ENCODE results near the gene CHST5. TPM values are rescaled to one million over a fixed set of nuclear protein-coding genes. Genes with fewer than 3 reads are reported as not detected.

Gene CHST5
- total RNA-seq, 1 donor from 2014 or later: not detected

GRCh38 chr16:75488322-75488721 is 47.6 kb downstream of the CHST5 start:
- no peak for TF ChIP-seq CTCF (IDR thresholded peaks at IDR 0.05)
- no peaks in the 10 kb centered on the region for H3K9me3 ChIP-seq
- no peak for DNase-seq (ENCODE audit: low spot score in 2 of 2)
- H3K4me1 ChIP-seq: no peaks in the 10 kb centered on the region
- no peak overlapping the region for H3K4me3 ChIP-seq
- no peaks in the 10 kb centered on the region for H3K27me3 ChIP-seq
- no peak overlapping the region for H3K27ac ChIP-seq
- H3K36me3 ChIP-seq: no peaks in the 10 kb centered on the region
- intact Hi-C loops (cut with DNase I): no loop called here

- Histone ChIP-seq H3K9me3 (no peaks in the 10 kb centered on the region), H3K27me3 (no peaks in the 10 kb centered on the region), H3K36me3 (no peaks in the 10 kb centered on the region), H3K4me3 (no peak overlapping the region), H3K4me1 (no peaks in the 10 kb centered on the region), H3K27ac (no peak overlapping the region)
- no peak for DNase-seq (ENCODE audit: low spot score in 2 of 2)
- intact Hi-C loops (cut with DNase I): no loop called here
- no peak for TF ChIP-seq CTCF (IDR thresholded peaks at IDR 0.05)
Measured at GRCh38 chr16:75486676-75487313, 49.1 kb downstream of the CHST5 start.

- intact Hi-C loops (cut with DNase I): no loop called here
- DNase-seq (ENCODE audit: low spot score in 2 of 2): no peak
- no peaks in the 10 kb centered on the region for H3K27me3 ChIP-seq
- TF ChIP-seq CTCF (IDR thresholded peaks at IDR 0.05): no peak
- no peak overlapping the region for H3K4me3 ChIP-seq
- no peaks in the 10 kb centered on the region for H3K4me1 ChIP-seq
- no peak overlapping the region for H3K27ac ChIP-seq
- H3K36me3 ChIP-seq: no peaks in the 10 kb centered on the region
- no peaks in the 10 kb centered on the region for H3K9me3 ChIP-seq
Measured at GRCh38 chr16:75486014-75486675, 49.8 kb downstream of the CHST5 start.

GRCh38 chr16:75485230-75486013 is 50.5 kb downstream of the CHST5 start:
- intact Hi-C loops (cut with DNase I): no loop called here
- no peak for DNase-seq (ENCODE audit: low spot score in 2 of 2)
- H3K27ac ChIP-seq: no peak overlapping the region
- no peaks in the 10 kb centered on the region for H3K36me3 ChIP-seq
- H3K9me3 ChIP-seq: no peaks in the 10 kb centered on the region
- no peaks in the 10 kb centered on the region for H3K27me3 ChIP-seq
- H3K4me1 ChIP-seq: no peaks in the 10 kb centered on the region
- no peak overlapping the region for H3K4me3 ChIP-seq
- TF ChIP-seq CTCF (IDR thresholded peaks at IDR 0.05): no peak

GRCh38 chr16:75483222-75483621 is 52.7 kb downstream of the CHST5 start:
- no peak overlapping the region for H3K4me3 ChIP-seq
- H3K27me3 ChIP-seq: no peaks in the 10 kb centered on the region
- no peak for TF ChIP-seq CTCF (IDR thresholded peaks at IDR 0.05)
- H3K4me1 ChIP-seq: no peaks in the 10 kb centered on the region
- intact Hi-C loops (cut with DNase I): no loop called here
- DNase-seq (ENCODE audit: low spot score in 2 of 2): no peak
- H3K36me3 ChIP-seq: no peaks in the 10 kb centered on the region
- H3K27ac ChIP-seq: no peak overlapping the region
- H3K9me3 ChIP-seq: no peaks in the 10 kb centered on the region
